ENCODE data around the gene THBS1.

- TF ChIP-seq CTCF (IDR thresholded peaks at IDR 0.05) (no peak), POLR2A (IDR thresholded peaks at IDR 0.05) (no peak)
Measured at GRCh38 chr15:39640665-39641064, 59.8 kb downstream of the THBS1 start.

All from vagina (tissue), 2 donors.